K562 (cell line): ENCODE data around the gene OTOGL. TPM values are rescaled to one million over a fixed set of nuclear protein-coding genes. Genes with fewer than 3 reads are reported as not detected.

Experiments used
- ATAC-seq: fragments of 200-7000 bp; cut with Tn5 transposase; 3 replicates; pipeline ENCODE4 v1.9.1; 2020; ENCODE audit warnings: moderate library complexity
- BruUV-seq: library from RNA; stranded (reverse); fragments of 400-500 nt; replicated peaks from 2 replicates; lab custom pipeline; 2021; lab: Mats Ljungman, UMichigan
- CTCF ChIA-PET: fragments of 300-600 bp; formaldehyde crosslinking; extraction: SDS; loops from one replicate; lab custom pipeline; 2021; ENCODE audit warnings: low intra/inter-chr PET ratio; lab: Yijun Ruan, JAX
- POLR2A ChIA-PET: fragments of 300-600, 350-650 bp; sonication (Branson Sonifier 250); formaldehyde crosslinking; extraction: SDS; loops from one replicate; lab custom pipeline; 2021; ENCODE audit warnings: antibody characterized with exemption, inconsistent platforms; lab: Yijun Ruan, JAX
- DNase-seq, 4 experiments: peaks; one replicate each; pipeline versions ENCODE4 v3.0.0 to v3.0.0-alpha.2; 2011 to 2018; ENCODE audit warnings: low spot score in 3 of 4, mixed read lengths in 3 of 4; ENCODE audit errors: extremely low read depth in 1 of 4
- FAIRE-seq: peaks from 2 replicates; lab custom pipeline; 2011; peaks lifted over from hg19 to GRCh38; lab: Jason Lieb, UNC
- H2AFZ ChIP-seq: 2 replicates; pipeline ENCODE4 v1.6.0; 2011; ENCODE audit warnings: low read depth, low read length, control low read depth, inconsistent platforms
- H3K27ac ChIP-seq: fragments of 200-600 bp; 3 replicates; pipeline ENCODE4 v1.8.0; 2011; ENCODE audit warnings: low read depth, mild to moderate bottlenecking, control low read depth, inconsistent platforms, low read length, moderate library complexity, mixed read lengths; ENCODE audit errors: extremely low read depth
- H3K27me3 ChIP-seq, 2 experiments: fragments of 300-600 bp in 1 of 2; 2 replicates in 1 of 2; 3 replicates in 1 of 2; pipeline versions ENCODE4 v1.6.0 to v1.8.0; 2011; ENCODE audit warnings: inconsistent platforms in 2 of 2, low read length in 2 of 2, mild to moderate bottlenecking in 1 of 2, mixed read lengths in 1 of 2, moderate library complexity in 1 of 2; ENCODE audit not compliant: control insufficient read depth in 2 of 2, insufficient read depth in 2 of 2
- H3K36me3 ChIP-seq: fragments of 300-600 bp; 3 replicates; pipeline ENCODE4 v1.8.0; 2011; ENCODE audit warnings: mild to moderate bottlenecking, low read length, inconsistent platforms; ENCODE audit not compliant: control insufficient read depth, insufficient read depth
- H3K4me1 ChIP-seq, 2 experiments: fragments of 200-600 bp in 1 of 2; replicated peaks in 1 of 2; 2 replicates in 1 of 2; 3 replicates in 1 of 2; pipeline versions ENCODE4 v1.5.1 to v1.8.0; 2011; ENCODE audit warnings: inconsistent platforms in 2 of 2, low read length in 2 of 2, mild to moderate bottlenecking in 1 of 2, mixed read lengths in 1 of 2, moderate library complexity in 1 of 2; ENCODE audit not compliant: control insufficient read depth in 2 of 2, insufficient read depth in 2 of 2
- H3K4me2 ChIP-seq: 2 replicates; pipeline ENCODE4 v1.6.1; 2011; ENCODE audit warnings: low read length, control low read depth, inconsistent platforms, mixed read lengths; ENCODE audit not compliant: insufficient read depth
- H3K4me3 ChIP-seq: fragments of 200-600 bp; sonication (generic), shearing (Covaris generic); 2 replicates; pipeline ENCODE4 v1.5.1; 2016; ENCODE audit warnings: control low read depth, inconsistent platforms
- H3K79me2 ChIP-seq: fragments of 200-600 bp; 3 replicates; pipeline ENCODE4 v1.8.0; 2011; ENCODE audit warnings: low read length, inconsistent platforms; ENCODE audit not compliant: control insufficient read depth, insufficient read depth
- H3K9ac ChIP-seq, 2 experiments: 2 replicates each; pipeline versions ENCODE4 v1.6.0 to v1.6.1; 2011; ENCODE audit warnings: low read depth in 2 of 2, low read length in 2 of 2, control low read depth in 1 of 2, inconsistent platforms in 1 of 2, mild to moderate bottlenecking in 1 of 2, mixed read lengths in 1 of 2; ENCODE audit not compliant: insufficient read depth in 1 of 2
- H3K9me1 ChIP-seq: one replicate; pipeline ENCODE4 v1.6.0; 2011; ENCODE audit warnings: inconsistent platforms, mild to moderate bottlenecking, low read length, moderate library complexity; ENCODE audit not compliant: control insufficient read depth, insufficient read depth
- H3K9me3 ChIP-seq: replicated peaks from 2 replicates; pipeline ENCODE4 v1.5.1; 2011; ENCODE audit warnings: low read depth, low read length, inconsistent platforms; ENCODE audit not compliant: control insufficient read depth, insufficient read depth
- H4K20me1 ChIP-seq: replicated peaks from 2 replicates; pipeline ENCODE4 v1.6.1; 2011; ENCODE audit warnings: low read length, inconsistent platforms, mixed read lengths; ENCODE audit not compliant: control insufficient read depth, insufficient read depth
- ARID2 ChIP-seq: fragments of 450-650 bp; IDR thresholded peaks from 2 replicates; pipeline ENCODE4 v1.6.1; 2017; ENCODE audit warnings: antibody characterized with exemption, mild to moderate bottlenecking
- KHSRP ChIP-seq: fragments of 450-650 bp; IDR thresholded peaks from 2 replicates; pipeline ENCODE4 v1.6.1; 2017
- NELFE ChIP-seq: IDR thresholded peaks from 2 replicates; pipeline ENCODE4 v1.6.1; 2011; ENCODE audit warnings: mild to moderate bottlenecking; ENCODE audit not compliant: insufficient read depth, insufficient read length
- NEUROD1 ChIP-seq: fragments of 150-350 bp; IDR thresholded peaks from 2 replicates; pipeline ENCODE4 v1.6.1; 2014; ENCODE audit warnings: borderline replicate concordance, low read length, low read depth; ENCODE audit not compliant: partially characterized antibody
- SAP30 ChIP-seq: fragments of 200-600 bp; sonication (generic); IDR thresholded peaks from 2 replicates; pipeline ENCODE4 v1.6.1; 2012; ENCODE audit warnings: borderline replicate concordance, low read depth, mild to moderate bottlenecking, moderate library complexity, low read length, control low read depth, inconsistent platforms; ENCODE audit not compliant: insufficient read depth, poor library complexity, severe bottlenecking
- U2AF1 ChIP-seq: fragments of 200-400 bp; formaldehyde crosslinking; optimal IDR thresholded peaks from 2 replicates; pipeline ENCODE3; 2017; ENCODE audit warnings: mild to moderate bottlenecking, low read depth, low read length, moderate library complexity
- WGBS: fragments of 100-300 bp; shearing (Covaris generic); methylation state at CpG from one replicate; pipeline ENCODE4 v1.1.6; 2016; ENCODE audit warnings: low coverage, mixed read lengths; ENCODE audit not compliant: insufficient coverage; ENCODE audit errors: missing lambda C conversion rate; 5-methylcytosine and 5-hydroxymethylcytosine counted together
- in situ Hi-C: fragments of 300-500 bp; cut with MboI; formaldehyde crosslinking; loops from 4 replicates; pipeline ENCODE4 v1.15.0; 2018; ENCODE audit warnings: inconsistent platforms, mixed read lengths
- intact Hi-C: fragments of 100-400 bp; cut with micrococcal nuclease; formaldehyde crosslinking; loops from 2 replicates; pipeline ENCODE4 v1.14.2; 2022
- polyA plus RNA-seq, 8 experiments: library from polyadenylated mRNA; depleted of rRNA in 4 of 8; stranded (reverse) in 5 of 8; unstranded in 3 of 8; fragments of >200 nt; fragmentation: Nextera tagmentation in 2 of 8; fragmentation: Illumina TruSeq in 1 of 8; extraction: Ambion mirVana in 2 of 8; extraction: Trizol in 1 of 8; gene quantifications; 2 replicates each; pipeline versions ENCODE4 v1.2.1 to v1.2.3, GENCODE V29; 2011 to 2014; ENCODE audit warnings: inconsistent platforms in 1 of 8, missing spikeins in 1 of 8
- total RNA-seq, 7 experiments: library from RNA; depleted of rRNA in 6 of 7; stranded (reverse); fragments of >200 nt in 6 of 7; fragmentation: Illumina TruSeq in 2 of 7; extraction: Trizol in 2 of 7; gene quantifications; 2 replicates each; pipeline versions ENCODE4 v1.2.1 to v1.2.3, GENCODE V29; 2011 to 2021; ENCODE audit warnings: low replicate concordance in 1 of 7
- TF ChIP-seq, protein P1 (sequence below), 2 experiments: fragments of 450-650 bp; conservative IDR thresholded peaks; 2 replicates each; pipeline ENCODE4 v1.6.1; 2017; ENCODE audit warnings: mild to moderate bottlenecking in 2 of 2, moderate library complexity in 2 of 2
- TF ChIP-seq, protein P2 (sequence below): fragments of 450-650 bp; conservative IDR thresholded peaks from 2 replicates; pipeline ENCODE4 v1.6.1; 2016; ENCODE audit warnings: missing genetic modification characterization, low read depth, mild to moderate bottlenecking, control low read depth, missing compliant biosample characterization
- TF ChIP-seq, protein P3 (sequence below): sonication (generic); formaldehyde crosslinking; IDR thresholded peaks from 2 replicates; pipeline ENCODE4 v1.8.1; 2023; ENCODE audit warnings: mild to moderate bottlenecking, missing genetic modification reagents

Gene OTOGL
- total and polyA plus RNA-seq, 9 of the 15 experiments (the other 6 are each of a cell fraction or from before 2014, with no cell fraction given) = 0.02 to 0.03 TPM; not detected in 7

DNA sequence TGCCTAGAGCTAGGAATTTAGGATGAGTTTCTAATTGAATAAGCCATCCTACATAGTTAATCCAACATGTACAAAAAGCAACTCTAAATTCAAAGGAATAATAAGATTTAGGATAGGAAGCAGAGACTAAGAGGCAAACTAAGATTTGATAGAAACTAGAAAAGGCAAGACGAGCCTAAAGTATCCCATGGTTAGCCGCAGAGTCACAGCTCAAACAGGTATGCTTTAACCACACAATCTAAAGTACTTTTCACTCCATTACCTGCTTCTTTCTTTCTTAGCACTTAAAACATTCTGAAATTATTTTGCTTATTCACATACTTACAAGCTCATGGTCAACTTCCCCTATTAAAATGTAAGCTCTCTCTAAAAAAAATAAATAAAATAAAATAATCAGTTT, 51.8 kb downstream of the OTOGL start:
- H4K20me1 ChIP-seq = no peaks in the 10 kb centered on the region
- no peak overlapping the region for H3K4me3 ChIP-seq
- no peak for DNase-seq
- no peak overlapping the region for H3K9ac ChIP-seq
- WGBS = 13% methylated on average over 2 of the region's 2 CpGs
- FAIRE-seq = no peak
- no peak for ATAC-seq
- H3K9me3 ChIP-seq = no peaks in the 10 kb centered on the region
- no peaks in the 10 kb centered on the region for H3K79me2 ChIP-seq
- H2AFZ ChIP-seq = no peak overlapping the region
- no peaks in the 10 kb centered on the region for H3K36me3 ChIP-seq
- no TSS peak for BruUV-seq
- H3K4me1 ChIP-seq = 0 out of 5 replicates have a peak, but pooled peaks cover 0 to 3% of the 10 kb centered on the region in 2 experiments
- no peak overlapping the region for H3K4me2 ChIP-seq
- H3K9me1 ChIP-seq = no peaks in the 10 kb centered on the region
- ChIA-PET POLR2A (no interaction called here), CTCF (no interaction called here)
- intact Hi-C loops (no loop called here), in situ Hi-C loops (no loop called here)
- H3K27ac ChIP-seq = no peak overlapping the region
- TF ChIP-seq U2AF1 = no peak
- TF ChIP-seq SAP30 = no peak
- TF ChIP-seq ARID2 = no peak
- no peaks in the 10 kb centered on the region for H3K27me3 ChIP-seq

DNA sequence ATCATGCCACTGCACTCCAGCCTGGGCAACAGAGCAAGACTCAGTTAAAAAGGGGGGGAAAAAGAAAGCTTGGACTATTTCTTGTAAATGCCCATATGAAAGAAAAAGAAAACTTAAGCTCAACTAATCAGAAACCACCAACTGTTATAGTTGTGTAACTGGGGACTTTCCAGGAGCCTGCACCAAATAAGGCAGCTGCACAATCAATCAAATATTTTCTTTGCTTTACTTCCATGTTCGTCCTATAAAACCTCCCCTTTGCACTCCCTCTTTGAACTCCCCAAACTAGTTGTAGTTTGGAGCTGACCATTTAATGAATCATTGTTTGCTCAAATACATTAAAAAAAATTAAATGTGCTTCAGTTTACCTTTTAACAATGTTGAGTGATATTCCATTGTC, 54.9 kb downstream of the OTOGL start:
- Histone ChIP-seq H3K27ac (no peak overlapping the region), H3K36me3 (no peaks in the 10 kb centered on the region), H3K9me3 (no peaks in the 10 kb centered on the region), H3K4me3 (no peak overlapping the region), H3K4me2 (no peak overlapping the region), H3K27me3 (no peaks in the 10 kb centered on the region), H3K9me1 (no peaks in the 10 kb centered on the region), H4K20me1 (no peaks in the 10 kb centered on the region), H3K4me1 (0 out of 5 replicates have a peak, but pooled peaks cover 0 to 3% of the 10 kb centered on the region in 2 experiments), H3K79me2 (no peaks in the 10 kb centered on the region), H3K9ac (no peak overlapping the region), H2AFZ (no peak overlapping the region)
- DNase-seq (no peak), ATAC-seq (no peak), FAIRE-seq (no peak)
- ChIA-PET CTCF (no interaction called here), POLR2A (no interaction called here)
- intact Hi-C loops = no loop called here
- in situ Hi-C loops = no loop called here
- WGBS = 0% methylated on average over 1 of the region's 1 CpG
- no TSS peak for BruUV-seq
- TF ChIP-seq, protein P1, sequence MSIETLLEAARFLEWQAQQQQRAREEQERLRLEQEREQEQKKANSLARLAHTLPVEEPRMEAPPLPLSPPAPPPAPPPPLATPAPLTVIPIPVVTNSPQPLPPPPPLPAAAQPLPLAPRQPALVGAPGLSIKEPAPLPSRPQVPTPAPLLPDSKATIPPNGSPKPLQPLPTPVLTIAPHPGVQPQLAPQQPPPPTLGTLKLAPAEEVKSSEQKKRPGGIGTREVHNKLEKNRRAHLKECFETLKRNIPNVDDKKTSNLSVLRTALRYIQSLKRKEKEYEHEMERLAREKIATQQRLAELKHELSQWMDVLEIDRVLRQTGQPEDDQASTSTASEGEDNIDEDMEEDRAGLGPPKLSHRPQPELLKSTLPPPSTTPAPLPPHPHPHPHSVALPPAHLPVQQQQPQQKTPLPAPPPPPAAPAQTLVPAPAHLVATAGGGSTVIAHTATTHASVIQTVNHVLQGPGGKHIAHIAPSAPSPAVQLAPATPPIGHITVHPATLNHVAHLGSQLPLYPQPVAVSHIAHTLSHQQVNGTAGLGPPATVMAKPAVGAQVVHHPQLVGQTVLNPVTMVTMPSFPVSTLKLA (conservative IDR thresholded peaks at IDR 0.05) = no peak
- TF ChIP-seq, protein P2, sequence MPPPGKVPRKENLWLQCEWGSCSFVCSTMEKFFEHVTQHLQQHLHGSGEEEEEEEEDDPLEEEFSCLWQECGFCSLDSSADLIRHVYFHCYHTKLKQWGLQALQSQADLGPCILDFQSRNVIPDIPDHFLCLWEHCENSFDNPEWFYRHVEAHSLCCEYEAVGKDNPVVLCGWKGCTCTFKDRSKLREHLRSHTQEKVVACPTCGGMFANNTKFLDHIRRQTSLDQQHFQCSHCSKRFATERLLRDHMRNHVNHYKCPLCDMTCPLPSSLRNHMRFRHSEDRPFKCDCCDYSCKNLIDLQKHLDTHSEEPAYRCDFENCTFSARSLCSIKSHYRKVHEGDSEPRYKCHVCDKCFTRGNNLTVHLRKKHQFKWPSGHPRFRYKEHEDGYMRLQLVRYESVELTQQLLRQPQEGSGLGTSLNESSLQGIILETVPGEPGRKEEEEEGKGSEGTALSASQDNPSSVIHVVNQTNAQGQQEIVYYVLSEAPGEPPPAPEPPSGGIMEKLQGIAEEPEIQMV (tag) = no peak
- TF ChIP-seq, protein P3, sequence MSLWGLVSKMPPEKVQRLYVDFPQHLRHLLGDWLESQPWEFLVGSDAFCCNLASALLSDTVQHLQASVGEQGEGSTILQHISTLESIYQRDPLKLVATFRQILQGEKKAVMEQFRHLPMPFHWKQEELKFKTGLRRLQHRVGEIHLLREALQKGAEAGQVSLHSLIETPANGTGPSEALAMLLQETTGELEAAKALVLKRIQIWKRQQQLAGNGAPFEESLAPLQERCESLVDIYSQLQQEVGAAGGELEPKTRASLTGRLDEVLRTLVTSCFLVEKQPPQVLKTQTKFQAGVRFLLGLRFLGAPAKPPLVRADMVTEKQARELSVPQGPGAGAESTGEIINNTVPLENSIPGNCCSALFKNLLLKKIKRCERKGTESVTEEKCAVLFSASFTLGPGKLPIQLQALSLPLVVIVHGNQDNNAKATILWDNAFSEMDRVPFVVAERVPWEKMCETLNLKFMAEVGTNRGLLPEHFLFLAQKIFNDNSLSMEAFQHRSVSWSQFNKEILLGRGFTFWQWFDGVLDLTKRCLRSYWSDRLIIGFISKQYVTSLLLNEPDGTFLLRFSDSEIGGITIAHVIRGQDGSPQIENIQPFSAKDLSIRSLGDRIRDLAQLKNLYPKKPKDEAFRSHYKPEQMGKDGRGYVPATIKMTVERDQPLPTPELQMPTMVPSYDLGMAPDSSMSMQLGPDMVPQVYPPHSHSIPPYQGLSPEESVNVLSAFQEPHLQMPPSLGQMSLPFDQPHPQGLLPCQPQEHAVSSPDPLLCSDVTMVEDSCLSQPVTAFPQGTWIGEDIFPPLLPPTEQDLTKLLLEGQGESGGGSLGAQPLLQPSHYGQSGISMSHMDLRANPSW (CRISPR knock-in tag) = no peak
- TF ChIP-seq NEUROD1 (no peak), KHSRP (no peak), NELFE (no peak)
